ENCODE results near the gene CPB1. TPM values are rescaled to one million over a fixed set of nuclear protein-coding genes. Genes with fewer than 3 reads are reported as not detected.

CPB1 gene
- total and polyA plus RNA-seq, 3 experiments from 2014 or later, result not detected

DNA sequence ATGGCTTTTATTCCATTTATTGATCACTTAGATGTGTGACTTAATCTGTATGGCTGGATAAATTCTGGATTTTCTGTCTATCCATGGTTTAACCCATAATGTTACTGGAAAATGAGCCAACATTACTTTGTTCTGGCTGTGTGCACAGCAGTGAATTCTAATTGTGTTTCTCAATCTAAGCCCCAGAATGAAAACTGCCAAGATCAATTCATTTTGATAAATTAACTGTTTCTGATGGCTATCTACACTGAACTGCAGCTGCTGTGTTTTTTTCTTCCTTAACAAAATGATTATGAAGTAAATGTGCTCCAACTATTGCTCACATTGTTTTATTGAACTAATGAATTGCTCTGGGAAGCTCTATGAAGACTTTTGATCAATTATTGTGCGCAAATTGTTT, 35.7 kb upstream of the CPB1 start:
- H3K27ac ChIP-seq (ENCODE audit: low read depth, low read length), result no peak overlapping the region
- H3K4me1 ChIP-seq (ENCODE audit: insufficient read depth, low read length), result no peaks in the 10 kb centered on the region
- no peak overlapping the region for H3K27ac Mint-ChIP-seq
- ChIA-PET POLR2A (no interaction called here), CTCF (no interaction called here)
- H3K4me3 ChIP-seq (ENCODE audit: low read length), result no peak overlapping the region
- no peaks in the 10 kb centered on the region for H3K9me3 ChIP-seq (ENCODE audit: low read length)
- no peaks in the 10 kb centered on the region for H3K36me3 Mint-ChIP-seq
- H3K9me3 Mint-ChIP-seq, result no peaks in the 10 kb centered on the region
- no peaks in the 10 kb centered on the region for H3K27me3 ChIP-seq (ENCODE audit: insufficient read depth, low read length, poor library complexity, severe bottlenecking)
- H3K4me1 Mint-ChIP-seq, result no peaks in the 10 kb centered on the region
- no peaks in the 10 kb centered on the region for H3K36me3 ChIP-seq (ENCODE audit: insufficient read depth, low read length)
- H3K4me3 Mint-ChIP-seq, result no peak overlapping the region
- H3K27me3 Mint-ChIP-seq, result no peaks in the 10 kb centered on the region
- DNase-seq, result no peak

DNA sequence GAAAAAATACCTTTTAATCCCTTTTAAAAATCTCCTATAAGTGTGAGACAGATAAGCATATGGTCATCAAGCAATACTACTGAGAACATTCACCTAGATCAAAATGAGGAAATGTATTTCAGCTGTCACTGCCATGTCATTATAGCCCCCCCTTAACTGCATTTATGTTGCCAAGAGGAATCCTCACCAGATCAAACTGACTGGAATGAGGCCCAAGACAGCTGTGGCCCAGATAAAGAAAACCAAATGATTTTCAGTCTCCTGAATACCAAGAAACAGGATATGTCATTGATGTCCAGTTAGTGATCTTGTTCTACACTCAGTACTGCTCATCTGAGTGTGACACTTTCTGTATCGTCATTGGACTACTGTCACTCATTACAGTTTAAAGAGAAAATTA, 35.1 kb upstream of the CPB1 start:
- H3K9me3 Mint-ChIP-seq, result no peaks in the 10 kb centered on the region
- POLR2A ChIA-PET, result no interaction called here
- Histone ChIP-seq H3K4me3 (ENCODE audit: low read length) (no peak overlapping the region), H3K36me3 (ENCODE audit: insufficient read depth, low read length) (no peaks in the 10 kb centered on the region), H3K9me3 (ENCODE audit: low read length) (no peaks in the 10 kb centered on the region), H3K27ac (ENCODE audit: low read depth, low read length) (no peak overlapping the region), H3K4me1 (ENCODE audit: insufficient read depth, low read length) (no peaks in the 10 kb centered on the region), H3K27me3 (ENCODE audit: insufficient read depth, low read length, poor library complexity, severe bottlenecking) (no peaks in the 10 kb centered on the region)
- no peaks in the 10 kb centered on the region for H3K36me3 Mint-ChIP-seq
- no peaks in the 10 kb centered on the region for H3K27me3 Mint-ChIP-seq
- H3K4me3 Mint-ChIP-seq, result no peak overlapping the region
- H3K27ac Mint-ChIP-seq, result no peak overlapping the region
- CTCF ChIA-PET, result no interaction called here
- DNase-seq, result no peak
- no peaks in the 10 kb centered on the region for H3K4me1 Mint-ChIP-seq

DNA sequence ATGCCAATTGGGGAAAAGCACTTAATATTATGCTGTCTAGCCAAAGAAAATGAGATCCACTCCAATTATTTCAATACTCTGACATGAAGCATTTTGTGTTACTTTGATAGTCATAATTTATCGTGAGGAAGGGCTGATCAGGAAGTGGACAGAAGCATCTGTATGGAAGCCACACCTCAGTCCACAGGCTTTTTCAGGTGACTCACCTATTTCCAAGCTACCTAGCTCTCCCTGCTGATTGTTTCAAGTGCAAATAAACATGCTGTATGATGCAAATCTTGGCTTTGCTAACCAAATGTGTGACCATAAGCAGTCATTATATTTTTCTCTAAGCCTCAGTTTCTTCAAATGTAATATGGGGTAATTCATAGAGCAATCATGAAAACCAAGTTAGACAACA, 30.8 kb upstream of the CPB1 start:
- Histone ChIP-seq H3K27me3 (ENCODE audit: insufficient read depth, low read length, poor library complexity, severe bottlenecking) (no peaks in the 10 kb centered on the region), H3K27ac (ENCODE audit: low read depth, low read length) (no peak overlapping the region), H3K4me3 (ENCODE audit: low read length) (no peak overlapping the region), H3K9me3 (ENCODE audit: low read length) (no peaks in the 10 kb centered on the region), H3K36me3 (ENCODE audit: insufficient read depth, low read length) (no peaks in the 10 kb centered on the region), H3K4me1 (ENCODE audit: insufficient read depth, low read length) (no peaks in the 10 kb centered on the region)
- peaks cover 4 to 7% of the 10 kb centered on the region in 2 donors for H3K27me3 Mint-ChIP-seq
- peaks cover 0 to 6% (median 0%) of the 10 kb centered on the region in 5 donors for H3K9me3 Mint-ChIP-seq
- H3K4me3 Mint-ChIP-seq, result no peak overlapping the region
- ChIA-PET CTCF (no interaction called here), POLR2A (no interaction called here)
- no peaks in the 10 kb centered on the region for H3K4me1 Mint-ChIP-seq
- H3K36me3 Mint-ChIP-seq, result no peaks in the 10 kb centered on the region
- H3K27ac Mint-ChIP-seq, result no peak overlapping the region
- DNase-seq, result no peak

DNA sequence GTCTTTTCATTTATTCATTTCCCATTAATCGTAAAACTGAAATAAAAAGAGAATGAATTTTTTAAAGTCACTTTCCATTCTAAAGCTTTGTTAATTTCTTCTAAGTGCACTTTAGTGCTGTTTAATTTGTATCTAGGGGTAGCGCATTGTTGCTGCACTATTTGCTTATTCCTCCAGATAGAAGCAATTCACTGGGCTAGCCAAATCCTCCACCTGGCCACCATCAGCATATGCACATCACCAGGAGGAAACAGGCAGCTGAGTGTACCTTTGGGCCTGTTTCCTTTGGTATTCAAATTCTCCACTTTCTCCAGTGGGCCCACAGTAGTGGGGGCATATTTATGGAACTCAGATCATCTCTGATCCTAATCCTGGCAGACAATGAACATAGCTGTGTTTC, 29.8 kb upstream of the CPB1 start:
- ChIA-PET POLR2A (no interaction called here), CTCF (no interaction called here)
- peaks cover 4 to 7% of the 10 kb centered on the region in 2 donors for H3K27me3 Mint-ChIP-seq
- peaks cover 0 to 9% (median 0%) of the 10 kb centered on the region in 5 donors for H3K9me3 Mint-ChIP-seq
- no peak for DNase-seq
- no peaks in the 10 kb centered on the region for H3K9me3 ChIP-seq (ENCODE audit: low read length)
- no peaks in the 10 kb centered on the region for H3K36me3 Mint-ChIP-seq
- H3K27me3 ChIP-seq (ENCODE audit: insufficient read depth, low read length, poor library complexity, severe bottlenecking), result no peaks in the 10 kb centered on the region
- no peak overlapping the region for H3K4me3 Mint-ChIP-seq
- no peak overlapping the region for H3K27ac ChIP-seq (ENCODE audit: low read depth, low read length)
- no peaks in the 10 kb centered on the region for H3K4me1 ChIP-seq (ENCODE audit: insufficient read depth, low read length)
- no peak overlapping the region for H3K4me3 ChIP-seq (ENCODE audit: low read length)
- H3K36me3 ChIP-seq (ENCODE audit: insufficient read depth, low read length), result no peaks in the 10 kb centered on the region
- H3K27ac Mint-ChIP-seq, result no peak overlapping the region
- H3K4me1 Mint-ChIP-seq, result no peaks in the 10 kb centered on the region

DNA sequence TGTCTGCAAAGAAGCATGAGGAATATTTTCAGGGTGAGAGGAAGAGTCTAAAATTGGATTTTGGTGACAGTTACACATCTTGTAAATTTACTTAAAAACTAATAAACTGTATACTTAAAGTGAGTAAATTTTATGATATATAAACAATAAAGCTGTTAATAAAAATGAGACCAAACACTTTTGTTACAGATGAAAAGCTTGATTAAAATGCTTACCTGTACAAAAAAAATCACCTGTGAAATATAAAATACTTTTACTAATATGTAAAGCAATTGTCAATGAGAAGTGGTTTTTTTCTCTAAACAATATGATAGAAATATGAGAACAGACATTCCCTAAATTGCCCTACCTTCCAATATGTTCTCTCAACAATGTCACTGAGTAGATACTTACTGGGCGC, 27.2 kb upstream of the CPB1 start:
- ChIA-PET CTCF (no interaction called here), POLR2A (no interaction called here)
- peaks cover 4 to 7% of the 10 kb centered on the region in 2 donors for H3K27me3 Mint-ChIP-seq
- H3K9me3 Mint-ChIP-seq, result peaks cover 0 to 9% (median 3%) of the 10 kb centered on the region in 5 donors
- Histone ChIP-seq H3K4me1 (ENCODE audit: insufficient read depth, low read length) (no peaks in the 10 kb centered on the region), H3K4me3 (ENCODE audit: low read length) (no peak overlapping the region), H3K9me3 (ENCODE audit: low read length) (no peaks in the 10 kb centered on the region), H3K27me3 (ENCODE audit: insufficient read depth, low read length, poor library complexity, severe bottlenecking) (no peaks in the 10 kb centered on the region), H3K27ac (ENCODE audit: low read depth, low read length) (no peak overlapping the region), H3K36me3 (ENCODE audit: insufficient read depth, low read length) (no peaks in the 10 kb centered on the region)
- no peaks in the 10 kb centered on the region for H3K36me3 Mint-ChIP-seq
- H3K4me1 Mint-ChIP-seq, result no peaks in the 10 kb centered on the region
- no peak for DNase-seq
- no peak overlapping the region for H3K27ac Mint-ChIP-seq
- H3K4me3 Mint-ChIP-seq, result no peak overlapping the region

DNA sequence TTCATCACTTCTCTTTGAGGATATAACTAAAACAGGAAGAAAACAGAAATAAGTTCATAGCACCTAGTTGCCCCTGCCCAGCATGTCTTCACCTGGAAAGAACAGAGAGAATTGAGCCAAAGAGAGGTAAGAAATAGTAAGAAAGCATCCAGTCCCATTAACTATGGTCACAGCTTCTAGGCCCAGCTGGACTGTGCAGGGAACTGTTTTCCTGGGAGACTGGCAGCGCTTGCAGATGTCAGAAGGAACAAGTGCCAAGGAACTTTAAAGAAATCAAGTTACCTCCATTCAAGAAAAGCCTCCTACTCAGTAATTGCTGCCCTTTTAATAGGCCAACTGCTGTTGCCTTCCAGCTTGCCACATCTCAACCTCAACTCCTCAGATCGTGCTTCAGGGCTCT, 17.8 kb upstream of the CPB1 start:
- no peak overlapping the region for H3K27ac Mint-ChIP-seq
- no peak for DNase-seq
- no peaks in the 10 kb centered on the region for H3K27me3 ChIP-seq (ENCODE audit: insufficient read depth, low read length, poor library complexity, severe bottlenecking)
- H3K9me3 Mint-ChIP-seq, result peaks cover 0 to 3% (median 0%) of the 10 kb centered on the region in 5 donors
- H3K4me1 ChIP-seq (ENCODE audit: insufficient read depth, low read length), result no peaks in the 10 kb centered on the region
- no peak overlapping the region for H3K27ac ChIP-seq (ENCODE audit: low read depth, low read length)
- no peaks in the 10 kb centered on the region for H3K9me3 ChIP-seq (ENCODE audit: low read length)
- CTCF ChIA-PET, result no interaction called here
- POLR2A ChIA-PET, result no interaction called here
- H3K4me3 ChIP-seq (ENCODE audit: low read length), result no peak overlapping the region
- H3K36me3 ChIP-seq (ENCODE audit: insufficient read depth, low read length), result no peaks in the 10 kb centered on the region
- no peak overlapping the region for H3K4me3 Mint-ChIP-seq
- H3K36me3 Mint-ChIP-seq, result no peaks in the 10 kb centered on the region
- H3K4me1 Mint-ChIP-seq, result no peaks in the 10 kb centered on the region
- H3K27me3 Mint-ChIP-seq, result peaks cover 13 to 14% of the 10 kb centered on the region in 2 donors

DNA sequence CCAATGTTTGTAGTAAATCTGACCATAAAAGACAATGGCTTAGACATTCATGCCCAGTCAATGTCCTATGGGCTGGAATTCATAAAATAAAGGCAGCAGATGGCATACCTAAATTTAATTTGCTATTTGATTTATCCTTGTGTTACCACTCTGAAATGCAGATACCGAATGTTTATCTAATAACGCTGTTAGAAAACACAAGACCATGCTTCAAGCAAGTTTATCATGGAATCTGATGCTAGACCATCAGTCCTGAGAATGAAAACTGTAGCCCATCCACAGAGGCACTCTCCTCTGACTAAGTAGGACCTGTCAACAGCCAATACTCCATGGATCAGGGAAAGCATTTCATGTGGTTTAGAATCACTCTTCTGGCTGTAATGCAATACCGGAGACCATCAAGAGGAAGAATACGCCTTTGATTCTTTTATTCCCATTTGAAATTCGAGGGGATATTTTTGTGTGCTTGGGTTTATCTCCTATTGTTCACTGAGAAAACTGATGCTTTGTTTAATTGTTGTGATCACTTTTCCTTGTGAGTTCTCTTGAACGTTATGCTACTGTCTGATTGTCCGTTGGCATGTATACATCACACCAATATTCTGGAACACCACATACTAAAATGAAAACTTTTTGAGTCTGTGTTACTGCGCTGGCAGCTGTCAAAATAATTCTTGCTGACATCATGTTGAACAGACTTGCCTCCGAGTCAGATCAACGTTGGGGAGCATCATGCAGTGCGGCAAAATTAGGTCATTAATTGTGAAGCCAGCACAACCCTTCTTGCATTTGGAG, 12.1 kb upstream of the CPB1 start:
- H3K4me1 Mint-ChIP-seq, result no peaks in the 10 kb centered on the region
- H3K9me3 Mint-ChIP-seq, result peaks cover 0 to 5% (median 0%) of the 10 kb centered on the region in 5 donors
- H3K27ac ChIP-seq (ENCODE audit: low read depth, low read length), result no peak overlapping the region
- no peaks in the 10 kb centered on the region for H3K9me3 ChIP-seq (ENCODE audit: low read length)
- ChIA-PET CTCF (no interaction called here), POLR2A (no interaction called here)
- H3K4me1 ChIP-seq (ENCODE audit: insufficient read depth, low read length), result no peaks in the 10 kb centered on the region
- no peaks in the 10 kb centered on the region for H3K36me3 ChIP-seq (ENCODE audit: insufficient read depth, low read length)
- H3K27ac Mint-ChIP-seq, result no peak overlapping the region
- no peaks in the 10 kb centered on the region for H3K36me3 Mint-ChIP-seq
- H3K27me3 Mint-ChIP-seq, result peaks cover 9 to 17% of the 10 kb centered on the region in 2 donors
- H3K4me3 Mint-ChIP-seq, result no peak overlapping the region
- DNase-seq, result no peak
- H3K4me3 ChIP-seq (ENCODE audit: low read length), result no peak overlapping the region
- no peaks in the 10 kb centered on the region for H3K27me3 ChIP-seq (ENCODE audit: insufficient read depth, low read length, poor library complexity, severe bottlenecking)

DNA sequence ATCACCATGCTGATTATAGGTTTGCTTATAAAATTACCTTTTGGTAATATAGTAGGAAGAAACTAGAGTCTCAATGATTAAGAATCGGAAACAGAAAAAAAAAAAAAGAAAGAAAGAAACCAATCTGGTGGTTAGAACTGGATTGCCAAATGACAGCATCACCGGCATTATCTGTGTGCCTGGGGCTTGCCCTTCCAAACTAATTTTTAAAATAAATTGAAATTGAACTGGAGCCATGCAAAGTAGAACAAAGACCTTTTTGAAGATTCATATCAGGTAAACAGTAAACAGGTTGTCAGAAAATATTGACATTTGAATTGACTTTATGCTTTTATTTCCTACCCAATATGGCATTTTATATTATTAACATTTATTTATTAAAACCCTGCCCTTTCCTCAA, 11.2 kb upstream of the CPB1 start:
- Histone ChIP-seq H3K27me3 (ENCODE audit: insufficient read depth, low read length, poor library complexity, severe bottlenecking) (no peaks in the 10 kb centered on the region), H3K36me3 (ENCODE audit: insufficient read depth, low read length) (no peaks in the 10 kb centered on the region), H3K4me1 (ENCODE audit: insufficient read depth, low read length) (no peaks in the 10 kb centered on the region), H3K27ac (ENCODE audit: low read depth, low read length) (no peak overlapping the region), H3K4me3 (ENCODE audit: low read length) (no peak overlapping the region), H3K9me3 (ENCODE audit: low read length) (no peaks in the 10 kb centered on the region)
- DNase-seq, result no peak
- H3K36me3 Mint-ChIP-seq, result no peaks in the 10 kb centered on the region
- ChIA-PET CTCF (no interaction called here), POLR2A (no interaction called here)
- no peak overlapping the region for H3K27ac Mint-ChIP-seq
- H3K4me1 Mint-ChIP-seq, result no peaks in the 10 kb centered on the region
- peaks cover 4 to 13% of the 10 kb centered on the region in 2 donors for H3K27me3 Mint-ChIP-seq
- peaks cover 0 to 5% (median 0%) of the 10 kb centered on the region in 5 donors for H3K9me3 Mint-ChIP-seq
- no peak overlapping the region for H3K4me3 Mint-ChIP-seq
